ENCODE results near the gene OR2T29. TPM values are rescaled to one million over a fixed set of nuclear protein-coding genes. Genes with fewer than 3 reads are reported as not detected.
"Not testable (repeated sequence)": the region's sequence is repeated elsewhere in the genome, so short reads cannot be mapped to it uniquely, and the experiment has no call there.

Gene OR2T29, protein sequence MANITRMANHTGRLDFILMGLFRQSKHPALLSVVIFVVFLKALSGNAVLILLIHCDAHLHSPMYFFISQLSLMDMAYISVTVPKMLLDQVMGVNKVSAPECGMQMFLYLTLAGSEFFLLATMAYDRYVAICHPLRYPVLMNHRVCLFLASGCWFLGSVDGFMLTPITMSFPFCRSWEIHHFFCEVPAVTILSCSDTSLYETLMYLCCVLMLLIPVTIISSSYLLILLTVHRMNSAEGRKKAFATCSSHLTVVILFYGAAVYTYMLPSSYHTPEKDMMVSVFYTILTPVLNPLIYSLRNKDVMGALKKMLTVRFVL
- not detected for total RNA-seq
- polyA plus RNA-seq = not detected
- long read RNA-seq, donor 1 = 0 reads
- long read RNA-seq, donor 2 = 0 reads
- long read RNA-seq, donor 3 = 0 reads

DNA sequence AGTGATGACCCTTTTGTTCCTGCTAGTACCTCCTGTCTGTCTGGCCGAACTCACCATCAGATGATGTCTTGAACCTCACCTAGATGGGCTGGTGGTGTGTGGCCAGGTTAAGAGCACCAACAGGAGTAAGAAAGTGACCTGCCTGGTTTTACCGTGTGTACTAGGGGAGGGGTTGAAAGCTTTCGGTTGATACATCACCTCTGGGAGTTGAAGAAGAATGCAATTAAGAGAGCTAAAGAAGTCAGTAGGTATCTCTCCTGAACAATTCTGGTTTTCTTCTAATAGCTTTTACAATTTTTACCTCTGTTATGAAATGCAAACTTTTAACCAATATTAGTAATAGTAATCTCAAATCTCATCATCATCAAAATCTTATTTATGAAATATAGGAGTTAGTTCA, at the start of gene OR2T29:
TSS of gene OR2T29 (minus strand) at position 101 of the 400 bp plus-strand sequence. CDS start 3,281 bp downstream, outside the sequence.
- H3K27me3 ChIP-seq; intact Hi-C loops (cut with DNase I); H3K4me1 ChIP-seq; H3K9me3 ChIP-seq; H3K27ac ChIP-seq; ATAC-seq; DNase-seq; H3K36me3 ChIP-seq; H3K4me3 ChIP-seq: not testable (repeated sequence)
- 45 to 96% (median 62%) methylated on average over 1 to 3 of the region's 3 CpGs for WGBS, 4 donors

DNA sequence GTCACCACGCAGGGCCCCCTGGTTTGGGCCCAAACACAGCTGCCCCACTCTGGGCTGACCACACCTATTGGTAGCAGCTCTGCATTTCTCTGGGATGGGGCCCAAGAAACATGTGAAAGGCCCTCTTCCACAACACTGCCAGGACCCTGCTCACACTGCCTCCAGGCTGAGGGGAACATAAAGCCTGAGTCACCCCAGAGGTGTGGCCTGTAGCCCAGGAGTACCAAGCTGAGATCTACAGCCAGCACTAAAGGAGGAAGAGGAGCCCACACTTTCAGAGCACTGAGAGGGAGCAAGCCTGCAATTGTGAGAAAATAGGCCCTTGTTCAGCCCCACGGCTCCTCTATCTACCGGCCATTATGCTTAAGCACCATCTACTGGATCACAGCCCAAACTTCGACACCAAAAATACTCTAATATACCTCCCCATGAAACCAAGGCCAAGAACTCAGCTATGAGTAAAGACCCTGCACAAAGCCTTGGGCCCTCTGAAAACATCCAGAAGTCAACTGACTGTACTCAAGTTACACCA, 49.4 kb upstream of the OR2T29 start:
- Histone ChIP-seq H3K4me1 (no peaks in the 10 kb centered on the region), H3K9me3 (no peaks in the 10 kb centered on the region), H3K4me3 (no peak overlapping the region), H3K27ac (no peak overlapping the region), H3K27me3 (peaks cover 0 to 6% (median 0%) of the 10 kb centered on the region in 9 donors), H3K36me3 (no peaks in the 10 kb centered on the region)
- no peak for ATAC-seq
- WGBS, 4 donors = 61 to 70% (median 65%) methylated on average over 4 of the region's 4 CpGs
- no peak for TF ChIP-seq POLR2A (IDR thresholded peaks at IDR 0.05)
- TF ChIP-seq, protein P1, sequence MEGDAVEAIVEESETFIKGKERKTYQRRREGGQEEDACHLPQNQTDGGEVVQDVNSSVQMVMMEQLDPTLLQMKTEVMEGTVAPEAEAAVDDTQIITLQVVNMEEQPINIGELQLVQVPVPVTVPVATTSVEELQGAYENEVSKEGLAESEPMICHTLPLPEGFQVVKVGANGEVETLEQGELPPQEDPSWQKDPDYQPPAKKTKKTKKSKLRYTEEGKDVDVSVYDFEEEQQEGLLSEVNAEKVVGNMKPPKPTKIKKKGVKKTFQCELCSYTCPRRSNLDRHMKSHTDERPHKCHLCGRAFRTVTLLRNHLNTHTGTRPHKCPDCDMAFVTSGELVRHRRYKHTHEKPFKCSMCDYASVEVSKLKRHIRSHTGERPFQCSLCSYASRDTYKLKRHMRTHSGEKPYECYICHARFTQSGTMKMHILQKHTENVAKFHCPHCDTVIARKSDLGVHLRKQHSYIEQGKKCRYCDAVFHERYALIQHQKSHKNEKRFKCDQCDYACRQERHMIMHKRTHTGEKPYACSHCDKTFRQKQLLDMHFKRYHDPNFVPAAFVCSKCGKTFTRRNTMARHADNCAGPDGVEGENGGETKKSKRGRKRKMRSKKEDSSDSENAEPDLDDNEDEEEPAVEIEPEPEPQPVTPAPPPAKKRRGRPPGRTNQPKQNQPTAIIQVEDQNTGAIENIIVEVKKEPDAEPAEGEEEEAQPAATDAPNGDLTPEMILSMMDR (IDR thresholded peaks at IDR 0.05) = no peak
- no peak for DNase-seq
- intact Hi-C loops (cut with DNase I) = no loop called here

DNA sequence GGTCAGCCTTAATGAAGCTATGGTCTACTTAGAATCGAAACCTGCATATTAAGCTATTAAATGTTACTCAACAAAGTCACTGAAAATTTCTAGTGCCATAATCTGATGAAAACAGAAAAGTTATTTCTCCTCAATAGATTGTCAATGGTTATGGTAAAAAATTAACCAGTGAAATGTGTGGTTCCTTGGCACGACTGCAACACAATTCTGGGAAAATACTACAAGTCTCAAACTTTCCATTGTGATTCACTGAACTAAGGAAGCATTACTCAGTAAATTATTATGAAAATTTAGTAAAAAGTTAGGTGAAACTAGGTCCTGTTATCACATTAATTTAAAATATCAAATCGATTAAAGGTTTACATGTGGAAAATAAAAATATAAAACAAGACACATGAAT, 47.7 kb upstream of the OR2T29 start:
- Histone ChIP-seq H3K9me3 (no peaks in the 10 kb centered on the region), H3K4me1 (no peaks in the 10 kb centered on the region), H3K36me3 (no peaks in the 10 kb centered on the region), H3K27me3 (peaks cover 0 to 6% (median 0%) of the 10 kb centered on the region in 9 donors), H3K27ac (no peak overlapping the region), H3K4me3 (no peak overlapping the region)
- 36 to 51% (median 43%) methylated on average over 3 of the region's 3 CpGs for WGBS, 4 donors
- intact Hi-C loops (cut with DNase I) = no loop called here
- ATAC-seq (no peak), DNase-seq (no peak)
- TF ChIP-seq, protein P1 (IDR thresholded peaks at IDR 0.05) = no peak

DNA sequence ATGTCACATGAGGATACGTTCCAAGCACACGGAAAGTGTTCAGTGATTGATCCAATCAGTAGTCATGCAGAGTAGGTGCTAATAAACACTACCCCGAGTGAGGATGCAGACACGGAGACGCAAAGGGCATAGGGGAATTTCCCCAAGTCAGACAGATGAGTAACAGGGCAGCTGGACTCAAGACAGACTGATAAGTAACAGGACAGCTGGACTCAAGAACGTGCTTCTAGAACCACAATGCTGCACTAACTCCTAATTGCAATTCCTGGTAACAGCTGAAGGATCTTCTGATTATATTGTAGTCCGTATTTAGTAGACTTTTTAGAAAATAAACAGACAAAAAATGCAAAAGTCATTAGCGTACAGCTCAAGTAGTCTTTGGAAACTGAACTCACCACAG, 36.8 kb upstream of the OR2T29 start:
- intact Hi-C loops (cut with DNase I) = no loop called here
- no peaks in the 10 kb centered on the region for H3K36me3 ChIP-seq
- ATAC-seq = no peak
- DNase-seq = no peak
- no peak overlapping the region for H3K27ac ChIP-seq
- no peaks in the 10 kb centered on the region for H3K4me1 ChIP-seq
- no peak overlapping the region for H3K4me3 ChIP-seq
- 67 to 77% (median 69%) methylated on average over 8 of the region's 8 CpGs for WGBS, 4 donors
- H3K27me3 ChIP-seq = no peaks in the 10 kb centered on the region
- no peak for TF ChIP-seq POLR2A (IDR thresholded peaks at IDR 0.05)
- TF ChIP-seq, protein P1 (IDR thresholded peaks at IDR 0.05) = no peak
- H3K9me3 ChIP-seq = peaks cover 0 to 3% (median 0%) of the 10 kb centered on the region in 12 donors

All from heart left ventricle (tissue), 16 donors.